ENCODE data around the gene EDN1.

DNA sequence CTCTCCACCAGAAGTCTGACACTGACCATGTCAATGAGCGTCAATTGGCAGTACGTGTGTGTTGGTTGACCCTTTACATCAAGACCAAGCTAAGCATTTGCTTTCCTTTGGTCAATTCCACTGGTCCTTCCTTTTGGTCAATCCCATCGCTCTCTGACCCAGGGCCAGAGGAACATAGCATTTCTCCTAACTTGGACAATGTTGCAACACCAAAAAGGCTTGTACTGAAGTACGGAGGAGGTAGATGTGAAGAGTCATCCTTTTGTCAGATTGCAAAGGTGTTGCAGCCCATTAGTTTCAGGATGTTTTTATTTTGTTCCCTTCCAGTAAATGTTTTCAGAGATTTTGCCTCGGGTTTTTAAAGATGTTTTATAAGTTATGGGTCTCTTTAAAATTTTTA, 24.6 kb downstream of the EDN1 start:
- TF ChIP-seq CTCF (IDR thresholded peaks at IDR 0.05) (no peak), POLR2A (IDR thresholded peaks at IDR 0.05) (no peak)
